Stimulated activated CD4-positive, alpha-beta T cell treated with anti-CD3 and anti-CD28 coated beads, Interleukin-4, amount 100 ng/mL, for 1 hour (primary cell): ENCODE measurements around the gene C15orf62.

ENCODE experiments used
- DNase-seq: peaks from one replicate; pipeline ENCODE4 v3.0.0-alpha.2; 2020

The C15orf62 gene

GRCh38 chr15:40756938-40757337 lies 12.8 kb upstream of the C15orf62 start:
- DNase-seq: no peak

- DNase-seq: no peak
Measured at GRCh38 chr15:40759961-40760360, 9.8 kb upstream of the C15orf62 start.

GRCh38 chr15:40762919-40763800 lies 6.6 kb upstream of the C15orf62 start:
- DNase-seq: peak; percentile 47

GRCh38 chr15:40763801-40764628 lies 5.8 kb upstream of the C15orf62 start, which contains the start of gene GCHFR:
Gene GCHFR, plus strand, starts transcription at chr15:40764068. Its CDS starts 113 bp downstream, at chr15:40764181.
- DNase-seq: peak; percentile 69

- DNase-seq: no peak
Measured at GRCh38 chr15:40764629-40765103, 5.1 kb upstream of the C15orf62 start.

GRCh38 chr15:40766194-40766815 lies 3.5 kb upstream of the C15orf62 start:
- no peak for DNase-seq

GRCh38 chr15:40766906-40767837 lies 2.6 kb upstream of the C15orf62 start:
- no peak for DNase-seq

GRCh38 chr15:40767838-40768500 lies 1.8 kb upstream of the C15orf62 start:
- DNase-seq: no peak

GRCh38 chr15:40768521-40769273 lies 1.1 kb upstream of the C15orf62 start:
- no peak for DNase-seq

GRCh38 chr15:40770147-40770721 lies 454 bp downstream of the C15orf62 start:
- DNase-seq: no peak

GRCh38 chr15:40771242-40771641 lies 1.5 kb downstream of the C15orf62 start:
- no peak for DNase-seq

GRCh38 chr15:40772014-40772413 lies 2.2 kb downstream of the C15orf62 start:
- no peak for DNase-seq

- no peak for DNase-seq
Measured at GRCh38 chr15:40773496-40773895, 3.7 kb downstream of the C15orf62 start.

GRCh38 chr15:40773902-40774301 lies 4.1 kb downstream of the C15orf62 start:
- no peak for DNase-seq

- DNase-seq: no peak
Measured at GRCh38 chr15:40775007-40775406, 5.2 kb downstream of the C15orf62 start.

GRCh38 chr15:40775740-40776536 lies 6.2 kb downstream of the C15orf62 start:
- DNase-seq: no peak

- no peak for DNase-seq
Measured at GRCh38 chr15:40776537-40777141, 6.9 kb downstream of the C15orf62 start.

- peak; percentile 83 for DNase-seq
Measured at GRCh38 chr15:40782609-40783227, 12.9 kb downstream of the C15orf62 start.
